GM18873 (cell line): ENCODE measurements around the gene INSYN2A.

ENCODE experiments used
- ATAC-seq: cut with Tn5 transposase; IDR thresholded peaks from one replicate; pipeline ENCODE4 v1.9.1; 2021; ENCODE audit warnings: mild to moderate bottlenecking, moderate library complexity, moderate number of reproducible peaks; ENCODE audit not compliant: unreplicated experiment, low FRiP score

Gene INSYN2A

DNA sequence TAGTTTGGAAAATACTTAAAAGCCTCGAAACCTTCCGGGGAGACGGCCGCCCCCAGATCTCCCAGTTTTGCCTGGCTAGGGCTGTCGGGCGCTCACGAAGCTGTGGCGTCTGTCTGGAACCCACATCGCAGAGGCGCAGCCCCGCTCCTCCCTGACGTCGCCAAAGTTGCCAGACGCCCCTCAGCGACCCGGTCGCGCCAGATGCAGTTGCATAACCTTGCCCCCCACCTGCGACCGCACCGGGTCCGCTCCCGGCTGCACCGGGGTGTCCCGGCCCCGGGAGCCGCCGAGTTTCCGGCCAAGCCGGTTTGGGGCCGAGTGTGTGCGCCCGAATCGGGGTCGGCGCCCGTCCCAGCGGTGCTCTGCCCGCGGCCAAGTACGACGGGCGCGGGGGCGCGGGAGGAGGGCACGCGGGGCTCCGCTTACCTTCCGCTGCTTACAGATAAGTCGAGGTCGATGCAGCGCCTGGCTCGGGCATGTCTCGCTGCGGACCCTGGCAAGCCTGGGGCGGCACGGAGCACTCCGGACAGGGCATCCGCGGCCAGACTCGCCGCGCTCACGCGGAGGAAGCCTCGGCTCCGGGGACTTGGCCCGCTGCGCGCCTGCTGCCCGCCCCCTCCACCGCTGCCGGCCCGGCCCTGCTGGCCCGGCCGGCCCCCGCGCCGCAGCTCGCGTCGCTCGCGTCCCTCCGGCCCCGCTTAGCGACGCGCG, 665 bp downstream of the INSYN2A start:
- no peak for ATAC-seq

DNA sequence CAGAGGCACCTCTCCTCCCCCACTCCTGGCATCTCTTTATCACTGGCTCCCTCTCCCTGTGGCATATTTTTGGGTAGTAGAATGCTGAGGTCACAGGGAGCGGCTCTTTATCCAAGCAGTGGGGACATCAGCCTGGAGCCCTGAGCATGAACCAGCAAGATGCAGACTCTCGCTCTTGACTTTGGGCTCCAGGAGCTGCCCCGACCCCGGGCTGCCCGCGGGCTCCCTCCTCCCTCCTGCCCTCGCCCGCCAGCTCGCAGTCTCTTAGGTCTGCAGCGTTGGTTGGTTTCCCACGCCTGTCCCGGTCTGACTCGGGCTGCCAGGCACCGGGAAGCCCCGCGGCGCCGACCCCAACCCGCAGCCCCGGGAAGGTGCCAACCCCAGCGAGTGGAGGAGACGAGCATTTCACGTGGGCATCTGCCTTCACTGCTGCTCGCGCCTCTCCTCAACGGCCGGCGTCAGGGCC, 1.3 kb downstream of the INSYN2A start:
- no peak for ATAC-seq

DNA sequence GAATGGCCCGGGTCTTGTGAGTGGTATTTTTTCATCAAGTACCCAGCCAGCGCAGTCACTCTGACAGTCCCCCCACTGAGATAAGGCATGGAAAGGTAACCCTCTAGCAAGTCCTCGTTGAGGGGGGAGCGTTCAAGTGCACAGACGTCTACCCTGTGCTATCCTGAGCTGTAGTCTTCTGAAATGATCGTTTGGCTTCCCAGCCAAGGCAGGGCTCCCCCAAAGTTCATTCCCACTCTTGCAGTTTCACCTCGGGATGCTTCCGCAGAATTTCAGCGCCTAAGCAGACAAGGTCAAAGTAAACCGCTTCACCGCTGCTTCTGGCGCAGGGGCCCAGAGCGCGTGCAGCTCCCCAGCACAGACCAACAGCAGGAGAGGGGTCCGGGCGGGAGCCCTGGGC, 1.8 kb downstream of the INSYN2A start:
- no peak for ATAC-seq

DNA sequence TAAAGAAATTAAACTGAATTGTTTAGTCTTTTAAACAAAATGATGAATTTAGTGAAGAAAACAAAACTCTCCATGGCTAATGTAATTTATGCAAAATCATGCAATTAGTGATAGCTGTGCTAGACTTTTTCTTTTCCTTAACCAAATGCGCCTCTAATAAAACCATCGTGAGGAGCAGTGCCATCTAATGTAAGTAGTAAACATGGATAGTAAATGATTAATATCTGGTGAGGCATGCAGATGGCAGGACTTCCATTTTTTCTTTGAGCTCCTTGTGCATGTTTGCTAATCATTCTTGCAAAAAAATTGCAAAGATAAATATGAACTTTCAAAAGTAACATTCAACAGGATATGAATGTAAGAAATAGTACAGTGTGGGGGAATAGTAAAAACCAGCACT, 2.3 kb downstream of the INSYN2A start:
- ATAC-seq, result no peak

DNA sequence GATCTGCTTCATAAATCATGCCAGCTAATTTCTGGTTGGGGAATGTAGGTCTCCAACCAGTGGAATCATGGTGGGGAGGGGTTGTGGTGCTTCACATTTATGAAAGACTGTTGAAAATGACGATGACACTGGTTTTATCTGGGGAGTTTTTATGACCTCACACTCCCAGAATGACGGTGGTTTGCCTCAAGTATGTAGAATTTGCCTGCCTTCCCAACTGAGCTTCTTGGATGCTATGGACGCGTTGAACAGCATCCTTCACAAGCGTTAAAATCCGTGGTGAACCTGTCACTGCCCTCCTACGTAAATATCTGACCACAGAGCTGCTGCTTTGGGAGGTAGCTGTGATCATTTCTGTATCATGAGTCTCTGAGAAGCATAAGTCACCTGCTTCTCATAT, 3.3 kb downstream of the INSYN2A start:
- ATAC-seq, result no peak

DNA sequence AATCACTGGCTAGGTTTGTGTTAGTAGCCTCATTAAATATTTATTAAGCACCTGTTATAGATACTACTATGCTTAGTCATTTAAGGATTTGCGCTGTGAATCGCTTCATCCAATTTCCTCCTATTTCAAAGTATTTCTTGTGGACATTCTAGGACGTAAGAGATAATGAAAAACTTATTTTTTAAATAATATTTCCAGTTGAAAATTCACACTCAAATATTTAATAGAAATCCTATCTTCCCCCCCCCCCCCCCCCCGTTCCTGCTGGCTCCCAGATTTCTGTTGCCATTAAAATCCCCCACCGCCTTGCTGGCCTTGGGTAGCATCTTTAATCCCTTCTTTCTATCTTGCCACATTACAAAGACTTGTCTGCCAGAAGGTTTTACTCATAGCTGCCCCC, 6.0 kb downstream of the INSYN2A start:
- no peak for ATAC-seq

DNA sequence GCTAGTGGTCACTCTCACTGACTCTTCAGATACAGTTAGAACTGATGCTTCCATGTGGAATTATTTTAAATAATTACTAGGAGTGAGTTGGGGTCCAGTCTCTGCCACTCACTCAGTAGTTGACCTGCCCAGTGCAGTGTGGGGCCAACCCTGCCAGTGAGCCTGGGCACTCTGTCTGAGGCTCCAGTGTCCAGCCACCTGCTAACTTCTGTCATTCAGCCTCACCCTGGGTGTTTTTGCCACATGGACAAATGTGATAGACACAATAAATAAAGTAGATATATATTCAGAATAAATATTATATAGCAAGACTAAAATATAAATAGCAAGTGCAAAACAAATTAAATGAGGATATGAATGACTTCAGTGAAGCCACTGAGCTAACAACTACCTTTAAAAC, 7.2 kb downstream of the INSYN2A start:
- no peak for ATAC-seq

DNA sequence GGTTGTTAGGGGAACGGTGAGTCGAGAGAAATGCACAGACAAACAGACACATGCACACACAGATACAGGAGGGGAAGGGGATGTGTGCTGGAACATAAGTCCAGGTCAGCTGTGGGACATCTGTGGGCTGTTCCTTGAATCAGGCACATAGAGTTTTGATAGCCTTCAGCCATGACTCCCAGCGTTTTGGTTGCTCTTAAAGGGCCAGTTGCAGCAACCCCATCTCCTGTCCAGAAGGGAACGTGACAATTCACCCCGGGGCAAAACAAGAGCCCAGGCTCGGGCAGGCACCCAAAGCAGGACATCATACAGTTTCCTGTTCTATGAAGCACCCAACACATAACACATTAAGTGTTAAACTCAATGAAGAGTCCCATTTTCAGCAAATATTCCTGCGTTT, 9.6 kb downstream of the INSYN2A start:
- no peak for ATAC-seq

DNA sequence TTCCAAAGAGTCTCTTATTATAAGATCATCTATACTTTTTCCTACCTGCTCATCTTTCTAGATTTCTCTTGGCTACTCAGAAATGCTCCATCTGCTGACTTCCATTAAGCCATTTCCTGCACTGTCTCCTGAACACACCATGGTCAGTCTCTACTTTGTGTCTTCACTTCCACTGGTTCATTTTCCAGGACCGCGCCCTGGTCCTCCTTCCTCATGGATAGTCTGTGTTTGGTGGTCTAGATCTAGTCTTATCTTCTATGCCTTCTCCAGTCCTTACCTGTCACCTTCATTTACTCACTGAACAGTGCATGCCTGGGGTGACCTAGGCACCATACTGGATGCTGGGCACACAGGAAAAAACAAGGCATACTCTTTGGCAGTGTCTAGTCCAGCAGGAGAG, 11.8 kb downstream of the INSYN2A start:
- no peak for ATAC-seq

DNA sequence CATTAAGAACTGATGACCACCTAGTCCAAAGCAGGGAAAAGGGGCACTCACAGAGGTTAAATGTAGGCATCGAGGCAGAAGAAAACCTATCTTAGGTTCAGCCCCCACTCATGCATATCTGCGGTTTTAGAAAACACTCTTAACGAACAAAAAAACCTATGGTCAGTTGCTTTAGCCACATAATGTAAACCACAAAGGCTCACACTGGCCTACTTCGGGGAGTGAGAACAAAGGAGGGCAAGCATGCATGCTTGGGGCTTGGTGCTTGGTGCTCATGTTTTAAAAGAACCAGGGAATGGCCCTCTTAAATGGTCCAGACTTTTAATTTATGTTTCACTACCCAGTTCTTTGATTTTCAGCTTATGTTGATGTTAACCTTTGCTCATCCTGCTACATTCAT, 14.2 kb downstream of the INSYN2A start:
- ATAC-seq, result no peak

DNA sequence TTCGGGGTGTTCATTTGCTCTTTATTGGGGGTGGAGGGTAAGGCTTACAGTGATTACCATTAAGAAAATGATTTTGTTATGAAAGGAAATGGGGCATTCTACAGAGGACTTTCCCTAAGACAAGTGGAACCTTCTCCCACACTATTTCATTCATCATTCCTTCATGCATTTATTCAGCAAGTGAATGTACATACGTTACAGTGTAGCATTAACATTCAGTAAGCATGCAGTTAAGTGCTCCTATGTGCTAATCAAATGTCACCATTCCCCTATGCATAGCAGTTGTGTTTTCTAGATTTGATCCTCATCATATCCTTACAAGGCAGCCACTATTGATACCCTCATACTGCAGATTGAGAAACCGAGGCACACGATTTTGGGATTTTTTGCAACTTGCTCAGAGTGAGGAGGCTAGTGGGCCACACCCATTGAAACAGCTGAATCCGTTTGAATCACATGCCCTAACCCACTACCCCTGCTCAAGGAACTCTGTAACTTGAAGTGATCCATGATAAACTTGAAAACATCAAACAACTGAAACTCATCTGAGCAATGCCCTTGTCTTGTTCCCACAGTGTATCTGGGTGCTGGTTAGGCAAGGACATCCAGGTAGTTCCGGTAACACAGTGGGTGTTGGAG, 16.7 kb downstream of the INSYN2A start:
- ATAC-seq, result no peak

DNA sequence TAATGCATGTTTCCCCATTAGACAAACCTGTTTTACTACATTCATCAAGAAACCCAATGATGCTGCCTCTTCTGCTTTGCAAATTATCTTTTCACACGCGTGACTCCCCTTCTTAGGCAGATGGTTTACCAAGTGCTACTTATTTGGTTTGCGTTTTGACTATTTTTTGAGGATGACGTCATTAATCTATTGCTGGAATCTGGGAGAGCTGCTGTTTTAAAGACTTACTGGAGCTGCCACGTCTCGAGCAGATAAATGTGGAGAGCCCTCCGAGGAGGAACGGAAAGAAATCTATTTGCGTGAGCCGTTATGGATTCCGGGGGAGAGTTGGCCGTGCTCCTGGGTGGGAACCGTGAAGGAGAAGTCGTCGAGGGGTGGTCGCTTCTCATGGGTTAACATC, 19.7 kb downstream of the INSYN2A start:
- ATAC-seq, result no peak

DNA sequence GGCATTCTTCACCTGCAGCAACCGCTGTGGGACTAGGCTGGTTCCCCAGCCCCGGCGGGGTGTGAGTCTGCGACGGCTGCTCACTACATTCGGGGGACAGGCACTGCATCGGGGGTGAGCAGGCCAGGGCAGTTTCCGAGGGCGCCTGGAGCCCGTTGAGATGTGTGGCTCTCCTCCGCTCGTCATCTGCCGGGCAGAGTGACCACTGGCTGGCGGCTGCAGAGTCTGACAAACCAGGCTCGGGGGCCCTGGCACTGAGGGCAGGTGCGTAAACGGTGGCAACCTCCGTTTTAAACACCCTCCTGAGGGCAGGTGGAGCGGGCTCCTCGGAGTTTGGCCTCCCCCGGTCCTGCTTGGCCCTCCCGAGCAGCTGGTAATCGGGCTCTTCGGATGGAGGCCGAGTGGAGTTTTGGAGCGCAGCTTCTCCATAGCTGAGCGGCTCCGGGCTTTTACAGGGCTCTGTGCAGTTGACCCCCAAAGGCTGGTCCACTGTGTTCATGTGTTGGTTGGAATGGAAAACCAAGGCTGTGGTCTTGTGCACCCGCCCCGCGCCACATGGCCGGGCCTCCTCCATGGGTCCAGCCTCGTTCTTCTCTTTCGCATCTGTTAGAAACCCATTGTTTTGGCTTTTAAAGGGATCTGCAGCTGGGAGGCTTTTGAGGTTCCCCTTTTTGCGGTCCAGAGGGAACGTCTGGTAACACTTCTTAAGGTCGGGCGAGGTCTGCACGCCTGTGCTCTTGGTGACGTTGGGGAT, 20.9 kb downstream of the INSYN2A start:
- ATAC-seq, result no peak

DNA sequence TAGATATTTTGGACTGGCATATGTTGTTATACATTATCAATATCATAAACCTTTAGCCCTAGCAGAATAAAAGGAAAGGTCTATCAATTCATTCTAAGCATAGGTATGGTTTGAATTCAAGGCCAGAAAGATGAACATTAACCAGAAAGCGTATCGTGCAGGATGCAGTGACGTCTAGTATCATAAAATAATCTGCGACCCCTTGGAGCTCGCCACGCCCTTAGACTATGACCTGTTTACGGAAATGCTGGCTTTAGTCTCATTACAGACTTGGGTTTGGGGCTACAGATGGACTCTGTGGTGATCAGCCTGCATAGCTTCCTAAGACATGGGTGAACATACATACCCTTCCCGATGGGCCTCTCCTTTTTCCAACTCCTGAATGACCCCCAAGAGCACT, 21.5 kb downstream of the INSYN2A start:
- no peak for ATAC-seq

DNA sequence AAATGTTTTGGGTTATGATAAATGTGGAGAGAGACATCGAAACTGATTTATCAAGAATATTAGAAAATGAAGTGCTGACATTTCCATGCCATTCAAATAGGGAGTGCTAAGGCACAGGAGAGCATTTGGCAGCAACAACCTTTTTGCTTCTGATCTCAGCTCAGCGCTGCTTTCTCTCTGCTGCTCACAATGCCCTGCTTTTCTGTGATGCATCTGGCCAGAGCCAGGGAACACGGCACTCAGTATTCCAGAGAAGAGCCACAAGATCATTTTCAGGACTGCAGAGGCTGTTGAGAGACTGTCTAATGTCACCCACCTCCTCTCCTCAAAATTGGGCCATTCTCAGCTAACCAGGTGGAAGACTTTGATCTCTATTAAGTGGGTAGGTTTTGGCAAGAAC, 28.1 kb downstream of the INSYN2A start:
- ATAC-seq, result no peak

DNA sequence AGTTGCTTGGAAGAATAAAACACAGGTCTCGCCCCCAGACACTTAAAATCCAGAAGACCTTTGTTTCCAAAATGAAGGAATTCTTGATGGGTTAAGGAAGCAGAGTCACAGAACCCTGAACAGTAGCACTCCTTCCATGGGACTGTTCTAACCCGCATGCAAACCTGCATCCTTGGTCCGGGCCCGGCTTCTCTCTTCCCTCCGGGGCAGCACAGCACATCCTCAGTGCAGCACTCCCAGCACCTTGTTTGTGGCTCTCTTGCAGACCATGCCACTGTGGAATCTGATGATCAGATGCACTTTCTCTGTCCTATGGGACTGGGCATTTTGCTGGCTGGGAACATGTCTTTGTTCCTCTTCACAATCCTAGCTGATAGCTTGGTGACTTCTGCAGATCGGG, 33.5 kb downstream of the INSYN2A start:
- no peak for ATAC-seq

DNA sequence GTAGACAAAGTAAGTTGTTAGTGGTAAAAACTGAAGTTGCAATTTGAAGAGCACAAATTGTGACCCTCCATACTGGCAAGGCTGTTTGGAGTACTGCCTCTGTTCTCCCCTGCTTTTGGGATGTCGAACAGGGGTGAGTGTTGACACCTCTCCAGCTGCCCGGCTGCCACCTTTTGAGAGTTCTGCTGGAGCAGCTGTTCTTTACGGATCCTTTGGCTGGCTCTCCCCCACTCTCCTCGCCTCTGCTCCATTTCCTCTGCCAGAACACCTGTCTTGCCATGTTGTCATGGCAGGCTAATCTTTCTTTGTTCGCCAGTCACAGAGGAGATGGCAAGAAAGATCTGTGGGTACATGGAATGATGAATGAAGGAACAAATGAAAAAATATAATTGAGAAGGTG, 34.9 kb downstream of the INSYN2A start:
- no peak for ATAC-seq

DNA sequence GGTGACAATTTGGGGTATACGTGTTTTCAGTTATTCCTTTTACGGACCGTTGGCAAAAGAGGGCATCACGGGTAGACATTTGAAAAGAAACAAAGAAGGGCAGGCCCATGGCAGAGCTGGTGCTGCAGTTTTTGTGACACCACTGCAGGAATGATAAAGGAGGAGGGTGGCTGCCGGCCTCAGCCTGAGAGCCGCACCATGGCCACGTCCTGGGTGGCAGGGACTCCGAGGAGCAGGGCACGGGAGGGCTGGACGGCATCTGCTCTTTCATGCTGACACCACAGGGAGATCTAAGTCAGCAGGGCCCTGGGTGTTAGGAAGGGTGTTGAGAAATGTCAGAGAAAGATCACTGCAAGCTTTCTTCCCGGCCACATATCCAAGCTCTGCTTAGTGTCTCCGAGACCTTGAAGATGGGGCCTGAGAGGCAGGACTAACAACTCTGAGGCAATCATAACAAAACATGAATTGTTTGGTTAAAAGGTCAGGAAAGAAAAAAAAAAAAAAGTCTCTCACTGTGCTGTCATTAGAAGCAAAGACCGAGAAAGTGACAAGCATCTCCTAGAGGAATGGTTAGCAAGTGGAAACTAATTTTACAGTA, 36.6 kb downstream of the INSYN2A start:
- no peak for ATAC-seq

DNA sequence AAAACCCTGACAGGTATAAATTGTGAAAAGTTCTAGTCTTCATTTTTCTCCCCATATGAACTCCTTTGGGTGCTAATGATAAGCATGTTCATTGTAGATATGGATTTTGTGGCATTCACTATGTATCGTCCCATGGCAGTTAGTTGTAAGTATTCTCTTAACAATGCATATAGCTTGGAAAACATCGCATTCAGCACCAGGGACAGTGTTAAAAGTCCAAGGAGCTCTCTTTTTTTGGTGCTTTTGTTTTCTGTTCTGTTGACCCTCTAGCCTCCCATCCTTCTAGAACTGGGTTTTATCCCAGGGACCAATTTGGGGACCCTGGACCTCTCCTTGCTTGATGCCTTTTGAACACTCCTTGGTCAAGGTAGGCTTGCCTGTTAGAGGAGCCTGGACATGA, 37.7 kb downstream of the INSYN2A start:
- no peak for ATAC-seq

DNA sequence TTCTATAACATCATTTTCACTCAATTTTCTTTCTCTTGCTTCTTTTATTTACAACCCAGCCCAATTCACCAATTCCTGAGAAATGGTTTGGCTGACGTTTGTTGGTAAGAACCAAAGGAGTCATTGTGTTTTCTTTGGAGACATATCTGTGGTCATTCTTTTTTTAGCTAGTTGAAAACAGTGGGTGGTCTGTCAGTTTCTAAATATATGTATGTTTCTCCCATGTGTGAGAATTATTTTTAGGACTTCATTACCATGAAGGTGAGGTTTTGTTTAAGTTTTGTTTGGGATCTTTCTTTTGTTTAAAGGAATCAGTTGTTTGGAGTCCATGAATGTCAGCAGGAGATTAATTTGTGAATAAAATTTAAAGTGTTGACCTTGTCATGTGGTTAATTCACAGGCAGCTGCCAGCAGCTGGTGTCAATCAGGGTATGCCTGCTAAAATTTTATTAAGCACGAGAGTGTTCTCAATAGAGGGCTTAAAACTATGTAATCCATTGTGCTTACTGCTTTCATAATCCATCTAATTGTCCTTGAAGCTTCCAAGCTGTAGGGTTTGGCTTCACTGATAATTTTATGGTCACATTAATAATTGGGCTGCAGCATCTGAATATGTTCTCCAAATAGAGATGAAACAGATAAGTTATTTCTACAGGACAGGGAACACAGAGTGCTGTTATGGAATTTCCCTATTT, 38.7 kb downstream of the INSYN2A start:
- ATAC-seq, result no peak

DNA sequence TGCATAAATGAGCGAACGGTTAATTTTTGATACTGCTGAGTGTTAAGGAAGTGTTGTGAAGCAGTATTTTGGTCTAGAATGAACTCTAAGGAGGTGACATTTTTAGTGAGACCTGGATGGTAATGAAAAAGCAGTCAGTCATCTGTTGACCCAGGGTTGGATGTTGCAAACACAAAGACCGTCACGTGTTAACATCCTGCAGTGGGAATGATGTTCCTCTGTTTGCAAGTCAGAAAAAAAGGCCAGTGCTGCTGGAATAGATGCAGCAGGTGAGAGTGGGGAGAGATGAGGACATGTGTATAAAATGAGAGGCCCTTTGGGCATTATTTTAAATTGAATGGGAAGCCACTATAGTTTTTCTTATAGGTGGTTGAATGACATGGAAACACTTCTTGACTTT, 39.3 kb downstream of the INSYN2A start:
- no peak for ATAC-seq
